Measurements from ENCODE around the gene RXFP3.

Gene RXFP3

GRCh38 chr5:33984178-33984577 is 48.0 kb downstream of the RXFP3 start:
- no peak for DNase-seq

- no peak for DNase-seq
Observed at GRCh38 chr5:33984671-33985124, 48.5 kb downstream of the RXFP3 start, which contains the start of gene SLC45A2. Gene SLC45A2 (minus strand): TSS chr5:33984693. CDS start chr5:33984583, 110 bp downstream.

DNA sequence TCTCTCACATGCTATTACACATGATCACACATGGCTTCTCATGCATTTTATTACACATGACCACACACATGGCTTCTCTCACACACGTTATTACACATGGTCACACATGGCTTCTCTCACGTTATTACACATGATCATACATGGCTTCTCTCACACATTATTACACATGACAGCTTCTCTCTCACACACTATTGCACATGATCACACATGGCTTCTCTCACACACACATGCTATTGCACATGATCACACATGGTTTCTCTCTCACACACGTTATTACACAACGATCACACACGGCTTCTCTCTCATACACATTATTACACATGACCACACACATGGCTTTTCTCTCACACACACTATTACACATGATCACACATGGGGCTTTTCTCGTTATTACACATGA is 49.3 kb downstream of the RXFP3 start:
- no peak for DNase-seq

Data from T-helper 9 cell (primary cell).